Lower lobe of right lung (tissue), 2 donors: ENCODE measurements around the gene BANF1. TPM values are rescaled to one million over a fixed set of nuclear protein-coding genes. Genes with fewer than 3 reads are reported as not detected.
A peak's percentile ranks its signal among the peaks of the same experiment; 100 is the strongest.

ENCODE experiments used
- ATAC-seq, 2 donors: fragments of 200-7000 bp; cut with Tn5 transposase; one replicate each; pipeline ENCODE4 v1.9.1; 2020 to 2022; ENCODE audit warnings: mild to moderate bottlenecking in 2 of 2, moderate library complexity in 2 of 2
- DNase-seq: peaks from one replicate; pipeline ENCODE4 v3.0.0-alpha.2; 2020
- H3K27ac ChIP-seq: fragments of 200-600 bp; one replicate; pipeline ENCODE4 v1.8.0; 2022
- H3K27me3 ChIP-seq: fragments of 200-600 bp; one replicate; pipeline ENCODE4 v1.8.0; 2022; ENCODE audit warnings: low read depth
- H3K36me3 ChIP-seq: fragments of 200-600 bp; one replicate; pipeline ENCODE4 v1.8.0; 2022; ENCODE audit warnings: mild to moderate bottlenecking
- H3K4me1 ChIP-seq: fragments of 200-600 bp; one replicate; pipeline ENCODE4 v1.8.0; 2022
- H3K4me3 ChIP-seq: fragments of 200-600 bp; one replicate; pipeline ENCODE4 v1.8.0; 2022; ENCODE audit warnings: mild to moderate bottlenecking
- H3K9me3 ChIP-seq: fragments of 200-600 bp; one replicate; pipeline ENCODE4 v1.8.0; 2022
- intact Hi-C: fragments of 100-400 bp; cut with DNase I; formaldehyde crosslinking; loops from one replicate; pipeline ENCODE4 v1.11.0; 2022
- total RNA-seq: library from RNA; stranded (reverse); fragmentation: NEBNext Ultra II Directional; extraction: Animal tissue kit (Norgen Biotek cat#: 25700); gene quantifications from one replicate; pipeline ENCODE4 v1.2.1, GENCODE V29; 2021
- TF ChIP-seq, protein P1 (sequence below): fragments of 200-600 bp; IDR thresholded peaks from one replicate; pipeline ENCODE4 v1.8.0; 2022; ENCODE audit warnings: antibody characterized with exemption, mild to moderate bottlenecking
- donor health status: DM: no; HTN: yes; CAD: no; lungs with severe emphysema.

Gene BANF1
- total RNA-seq, 1 donor from 2014 or later, result 156 TPM

DNA sequence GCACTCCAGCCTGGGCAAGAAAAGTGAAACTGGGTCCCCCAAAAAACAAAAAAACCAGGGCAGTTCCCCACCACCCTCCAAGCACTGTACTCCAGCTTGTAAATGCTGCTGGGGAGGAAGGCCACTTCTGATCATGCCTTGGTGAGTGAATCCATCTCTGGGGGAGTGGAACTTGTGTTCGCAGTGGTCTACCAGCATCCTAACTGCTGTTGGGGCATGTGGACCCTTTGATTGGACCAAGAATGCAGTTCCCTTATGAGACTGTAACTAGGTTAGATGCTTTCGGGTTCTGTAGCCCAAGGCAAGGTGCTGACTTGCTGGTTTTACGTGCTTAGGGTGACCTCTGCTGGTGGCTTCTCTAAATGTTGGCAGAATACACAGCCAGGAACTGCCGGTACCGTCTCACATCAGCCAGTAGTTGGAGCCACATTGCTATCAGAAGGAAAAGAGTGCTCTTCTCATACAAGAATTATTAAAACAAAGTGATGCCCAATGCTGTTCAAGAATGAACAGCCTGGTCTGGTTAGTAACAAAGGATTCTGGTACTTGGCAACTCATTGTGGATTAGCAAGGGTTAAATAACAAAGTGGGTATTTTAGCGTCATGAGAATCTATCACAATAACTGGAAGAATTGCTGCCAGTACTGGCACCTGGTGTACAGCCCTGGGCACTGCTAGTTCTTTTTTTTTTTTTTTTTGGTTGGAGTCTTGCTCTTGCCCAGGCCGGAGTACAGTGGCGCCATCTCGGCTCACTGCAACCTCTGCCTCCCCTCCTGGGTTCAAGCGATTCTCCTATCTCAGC lies 13.3 kb upstream of the BANF1 start:
- Histone ChIP-seq H3K4me3 (no peak overlapping the region), H3K36me3 (peaks cover 4% of the 10 kb centered on the region), H3K4me1 (no peaks in the 10 kb centered on the region), H3K27ac (no peak overlapping the region), H3K27me3 (no peaks in the 10 kb centered on the region), H3K9me3 (no peaks in the 10 kb centered on the region)
- DNase-seq, result peak; percentile 76
- peak; percentile 97 to 98 for ATAC-seq
- TF ChIP-seq, protein P1, sequence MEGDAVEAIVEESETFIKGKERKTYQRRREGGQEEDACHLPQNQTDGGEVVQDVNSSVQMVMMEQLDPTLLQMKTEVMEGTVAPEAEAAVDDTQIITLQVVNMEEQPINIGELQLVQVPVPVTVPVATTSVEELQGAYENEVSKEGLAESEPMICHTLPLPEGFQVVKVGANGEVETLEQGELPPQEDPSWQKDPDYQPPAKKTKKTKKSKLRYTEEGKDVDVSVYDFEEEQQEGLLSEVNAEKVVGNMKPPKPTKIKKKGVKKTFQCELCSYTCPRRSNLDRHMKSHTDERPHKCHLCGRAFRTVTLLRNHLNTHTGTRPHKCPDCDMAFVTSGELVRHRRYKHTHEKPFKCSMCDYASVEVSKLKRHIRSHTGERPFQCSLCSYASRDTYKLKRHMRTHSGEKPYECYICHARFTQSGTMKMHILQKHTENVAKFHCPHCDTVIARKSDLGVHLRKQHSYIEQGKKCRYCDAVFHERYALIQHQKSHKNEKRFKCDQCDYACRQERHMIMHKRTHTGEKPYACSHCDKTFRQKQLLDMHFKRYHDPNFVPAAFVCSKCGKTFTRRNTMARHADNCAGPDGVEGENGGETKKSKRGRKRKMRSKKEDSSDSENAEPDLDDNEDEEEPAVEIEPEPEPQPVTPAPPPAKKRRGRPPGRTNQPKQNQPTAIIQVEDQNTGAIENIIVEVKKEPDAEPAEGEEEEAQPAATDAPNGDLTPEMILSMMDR, result peak; percentile 91
- intact Hi-C loops, result loop anchor here (10.0 kb wide), 1 partner anchor 104 kb away; the partner anchor contains the start of gene FIBP

DNA sequence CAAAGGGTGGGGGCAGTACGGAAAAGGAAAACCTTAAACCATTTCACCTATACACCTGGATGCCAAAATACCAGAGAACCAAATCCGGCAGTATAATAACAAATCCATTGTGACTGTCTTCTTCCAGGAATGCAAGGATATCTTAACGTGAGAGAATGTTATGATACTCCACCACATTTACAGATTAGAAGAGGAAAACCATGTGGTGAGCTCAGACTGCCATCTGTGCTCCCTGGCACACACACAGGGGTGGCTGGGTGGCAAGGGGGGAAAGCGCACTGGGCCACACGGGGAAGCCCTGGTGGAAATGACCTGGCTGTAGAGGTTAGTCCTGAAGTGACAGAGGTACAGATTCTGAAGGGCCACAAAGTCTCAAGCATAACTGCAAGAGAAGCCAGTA lies 10.2 kb upstream of the BANF1 start:
- intact Hi-C loops, result no loop called here
- no peak for DNase-seq
- ATAC-seq, result no peak

DNA sequence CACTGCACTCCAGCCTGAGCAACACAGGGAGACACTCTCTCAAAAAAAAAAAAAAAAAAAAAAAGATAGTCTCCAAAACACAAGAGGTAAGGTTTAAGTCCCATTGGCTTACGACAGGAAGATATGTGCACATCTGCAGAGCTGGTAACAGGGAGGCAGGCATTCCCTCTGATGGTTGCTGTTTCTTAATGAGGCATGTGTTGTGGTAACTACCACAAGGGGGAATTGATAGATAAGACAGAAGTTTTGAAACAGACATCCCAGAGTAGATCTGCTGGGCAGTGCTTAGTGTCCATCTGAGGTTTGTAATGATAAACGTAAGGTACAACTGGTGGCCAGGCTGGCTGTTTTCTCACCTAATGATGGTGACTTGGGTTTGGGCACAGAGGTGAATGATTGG lies 5.0 kb upstream of the BANF1 start:
- Histone ChIP-seq H3K4me1 (peaks cover 15% of the 10 kb centered on the region), H3K9me3 (no peaks in the 10 kb centered on the region), H3K27ac (no peak overlapping the region), H3K36me3 (peaks cover 45% of the 10 kb centered on the region), H3K4me3 (no peak overlapping the region), H3K27me3 (no peaks in the 10 kb centered on the region)
- DNase-seq, result no peak
- no peak for ATAC-seq
- intact Hi-C loops, result no loop called here
- TF ChIP-seq, protein P1, result no peak

More for the DNA sequence above, 10.2 kb upstream of the BANF1 start:
- no peak overlapping the region for H3K27ac ChIP-seq
- H3K27me3 ChIP-seq, result no peaks in the 10 kb centered on the region
- H3K4me1 ChIP-seq, result no peaks in the 10 kb centered on the region
- TF ChIP-seq, protein P1, result no peak
- no peak overlapping the region for H3K4me3 ChIP-seq
- peaks cover 15% of the 10 kb centered on the region for H3K36me3 ChIP-seq
- H3K9me3 ChIP-seq, result no peaks in the 10 kb centered on the region

DNA sequence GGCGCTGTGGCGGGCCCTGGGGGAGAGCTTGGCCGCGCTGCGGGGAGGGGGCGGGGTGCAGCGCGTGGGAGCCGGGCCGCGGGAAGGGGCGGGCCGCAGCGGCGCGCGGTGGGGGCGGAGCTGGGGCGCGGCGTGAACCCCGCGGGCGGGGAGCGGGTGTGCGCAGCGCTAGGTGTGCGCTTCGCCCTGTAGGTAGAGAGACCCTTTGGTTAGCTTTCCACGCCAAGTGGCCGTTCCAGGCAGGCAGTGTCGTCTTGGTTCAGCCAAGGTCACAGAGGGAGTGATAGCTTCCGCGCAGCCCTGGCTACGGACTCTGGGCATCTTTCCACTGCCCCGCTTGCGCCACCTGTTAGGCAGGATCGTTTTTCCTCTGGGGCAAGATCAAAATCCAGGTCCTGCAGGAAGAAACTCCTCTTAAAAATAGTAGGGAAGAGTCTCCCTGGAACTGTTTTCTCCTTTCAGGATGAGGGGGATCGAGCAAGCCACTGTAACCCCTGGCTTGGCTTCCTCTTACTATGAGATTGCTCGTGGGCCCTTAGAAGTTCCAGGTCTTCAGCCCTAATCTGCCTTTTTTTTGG lies 434 bp downstream of the BANF1 start:
- intact Hi-C loops, result no loop called here
- no peaks in the 10 kb centered on the region for H3K27me3 ChIP-seq
- peaks cover 24% of the 10 kb centered on the region for H3K4me1 ChIP-seq
- no peaks in the 10 kb centered on the region for H3K9me3 ChIP-seq
- H3K27ac ChIP-seq, result peak overlapping the region; percentile 89
- peak; percentile 73 for DNase-seq
- TF ChIP-seq, protein P1, result no peak
- peak; percentile 88 to 94 for ATAC-seq
- peaks cover 44% of the 10 kb centered on the region for H3K36me3 ChIP-seq
- H3K4me3 ChIP-seq, result peak overlapping the region; percentile 79

DNA sequence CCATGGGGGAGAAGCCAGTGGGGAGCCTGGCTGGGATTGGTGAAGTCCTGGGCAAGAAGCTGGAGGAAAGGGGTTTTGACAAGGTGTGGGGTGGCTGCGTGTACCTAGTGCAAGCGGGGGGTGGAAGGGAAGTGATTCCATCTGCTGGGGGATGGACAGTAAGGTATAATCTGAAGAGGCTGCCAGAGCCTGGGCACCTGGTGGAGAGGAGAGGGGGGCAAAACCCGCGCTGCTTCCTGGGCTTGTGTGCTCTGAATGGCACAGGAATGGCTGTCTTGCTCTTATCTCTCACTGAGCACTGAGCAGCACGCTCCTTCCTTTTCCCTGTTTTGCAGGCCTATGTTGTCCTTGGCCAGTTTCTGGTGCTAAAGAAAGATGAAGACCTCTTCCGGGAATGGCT lies 988 bp downstream of the BANF1 start:
- Histone ChIP-seq H3K4me3 (peak overlapping the region; percentile 79), H3K27ac (peak overlapping the region; percentile 89)
- intact Hi-C loops, result no loop called here

More for the DNA sequence above, 988 bp downstream of the BANF1 start:
- TF ChIP-seq, protein P1, result no peak
- peaks cover 24% of the 10 kb centered on the region for H3K4me1 ChIP-seq
- H3K27me3 ChIP-seq, result no peaks in the 10 kb centered on the region
- no peak for DNase-seq
- no peak for ATAC-seq
- peaks cover 38% of the 10 kb centered on the region for H3K36me3 ChIP-seq
- H3K9me3 ChIP-seq, result no peaks in the 10 kb centered on the region
